Glomerular visceral epithelial cell (primary cell): ENCODE data around the gene PTPN5.

Experiments used
- DNase-seq: peaks from one replicate; pipeline ENCODE4 v3.0.0-alpha.2; 2016; ENCODE audit errors: extremely low spot score

Gene PTPN5

GRCh38 chr11:18739685-18740084 lies 51.9 kb downstream of the PTPN5 start:
- DNase-seq = no peak

- DNase-seq = no peak
These were observed 54.0 kb downstream of the PTPN5 start for GRCh38 chr11:18737642-18738041.

- DNase-seq = no peak
These were observed 54.9 kb downstream of the PTPN5 start for GRCh38 chr11:18736590-18737148.

- no peak for DNase-seq
These were observed 58.4 kb downstream of the PTPN5 start for GRCh38 chr11:18733202-18733601.

GRCh38 chr11:18731949-18732821 lies 59.4 kb downstream of the PTPN5 start:
- peak; percentile 49 for DNase-seq

- DNase-seq = no peak
These were observed 60.2 kb downstream of the PTPN5 start for GRCh38 chr11:18731441-18731840.

- DNase-seq = no peak
These were observed 61.6 kb downstream of the PTPN5 start for GRCh38 chr11:18730020-18730419.

GRCh38 chr11:18729426-18729825 lies 62.2 kb downstream of the PTPN5 start:
- no peak for DNase-seq

- DNase-seq = no peak
These were observed 62.9 kb downstream of the PTPN5 start for GRCh38 chr11:18728658-18729057.

GRCh38 chr11:18727479-18728236 lies 63.9 kb downstream of the PTPN5 start:
- peak; percentile 27 for DNase-seq

- DNase-seq = no peak
These were observed 65.6 kb downstream of the PTPN5 start, which contains the start of gene IGSF22 for GRCh38 chr11:18726040-18726439. Gene IGSF22, minus strand, starts transcription at chr11:18726188. Its CDS starts 1,952 bp downstream, at chr11:18724236.

- no peak for DNase-seq
These were observed 67.6 kb downstream of the PTPN5 start for GRCh38 chr11:18723991-18724390.

- DNase-seq = no peak
These were observed 69.3 kb downstream of the PTPN5 start for GRCh38 chr11:18722293-18722637.

- peak; percentile 21 for DNase-seq
These were observed 69.9 kb downstream of the PTPN5 start for GRCh38 chr11:18721561-18722292.

- DNase-seq = no peak
These were observed 70.6 kb downstream of the PTPN5 start for GRCh38 chr11:18720808-18721560.

- DNase-seq = no peak
These were observed 71.3 kb downstream of the PTPN5 start for GRCh38 chr11:18720091-18720807.

GRCh38 chr11:18715476-18715875 lies 76.1 kb downstream of the PTPN5 start:
- DNase-seq = no peak

GRCh38 chr11:18714443-18714780 lies 77.2 kb downstream of the PTPN5 start:
- DNase-seq = no peak

GRCh38 chr11:18713646-18714442 lies 77.8 kb downstream of the PTPN5 start:
- no peak for DNase-seq

GRCh38 chr11:18710545-18710944 lies 81.1 kb downstream of the PTPN5 start:
- no peak for DNase-seq
